NB4 (cell line): ENCODE results near the gene GPSM3.

Experiments
- DNase-seq: peaks from one replicate; pipeline ENCODE4 v3.0.0; 2010; ENCODE audit warnings: low read depth
- H3K4me3 ChIP-seq: one replicate; pipeline ENCODE4 v1.5.1; 2011; ENCODE audit warnings: mild to moderate bottlenecking, low read depth, low read length, moderate library complexity
- MAX ChIP-seq: IDR thresholded peaks from 2 replicates; pipeline ENCODE4 v1.6.1; 2011; ENCODE audit warnings: low read depth, low read length
- MYC ChIP-seq: IDR thresholded peaks from 2 replicates; pipeline ENCODE4 v1.6.1; 2011; ENCODE audit warnings: low read depth, low read length
- POLR2A ChIP-seq: IDR thresholded peaks from 2 replicates; pipeline ENCODE4 v1.6.1; 2011; ENCODE audit warnings: mild to moderate bottlenecking; ENCODE audit not compliant: insufficient read length; ENCODE audit errors: extremely low read depth
- TF ChIP-seq, protein P1 (sequence below): IDR thresholded peaks from one replicate; pipeline ENCODE4 v1.5.1; 2012; ENCODE audit warnings: low read depth, low read length

The GPSM3 gene

DNA sequence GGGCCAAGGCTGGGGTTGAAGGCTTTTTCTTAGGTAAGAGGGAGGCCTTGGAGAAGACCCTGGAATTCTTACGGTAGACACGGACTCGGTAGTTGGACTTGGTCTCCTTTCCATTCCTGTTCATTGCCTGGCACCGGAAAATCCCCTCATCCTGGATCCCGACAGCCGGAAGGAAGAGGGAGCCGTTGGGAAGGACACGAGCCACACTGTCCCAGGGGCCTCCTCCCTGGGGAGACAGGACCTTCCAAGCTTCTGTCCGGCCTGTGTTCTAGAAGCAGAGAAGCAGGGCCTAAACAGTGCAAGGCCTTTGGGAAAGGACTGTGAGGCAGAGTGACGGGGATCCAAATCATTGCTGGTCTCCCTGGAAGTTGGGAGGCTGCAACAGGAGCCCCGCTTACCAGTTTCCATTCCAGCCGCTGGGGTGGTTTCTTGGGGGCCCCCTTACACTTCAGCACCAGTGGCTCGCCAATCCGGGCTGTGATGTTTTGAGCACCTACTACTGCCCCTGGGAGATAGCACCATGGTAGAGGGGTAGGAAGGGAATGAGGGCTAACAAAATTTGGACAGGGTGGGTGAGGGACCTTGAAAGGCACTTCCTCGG, 8.9 kb downstream of the GPSM3 start:
- no peak for TF ChIP-seq MAX
- TF ChIP-seq, protein P1, sequence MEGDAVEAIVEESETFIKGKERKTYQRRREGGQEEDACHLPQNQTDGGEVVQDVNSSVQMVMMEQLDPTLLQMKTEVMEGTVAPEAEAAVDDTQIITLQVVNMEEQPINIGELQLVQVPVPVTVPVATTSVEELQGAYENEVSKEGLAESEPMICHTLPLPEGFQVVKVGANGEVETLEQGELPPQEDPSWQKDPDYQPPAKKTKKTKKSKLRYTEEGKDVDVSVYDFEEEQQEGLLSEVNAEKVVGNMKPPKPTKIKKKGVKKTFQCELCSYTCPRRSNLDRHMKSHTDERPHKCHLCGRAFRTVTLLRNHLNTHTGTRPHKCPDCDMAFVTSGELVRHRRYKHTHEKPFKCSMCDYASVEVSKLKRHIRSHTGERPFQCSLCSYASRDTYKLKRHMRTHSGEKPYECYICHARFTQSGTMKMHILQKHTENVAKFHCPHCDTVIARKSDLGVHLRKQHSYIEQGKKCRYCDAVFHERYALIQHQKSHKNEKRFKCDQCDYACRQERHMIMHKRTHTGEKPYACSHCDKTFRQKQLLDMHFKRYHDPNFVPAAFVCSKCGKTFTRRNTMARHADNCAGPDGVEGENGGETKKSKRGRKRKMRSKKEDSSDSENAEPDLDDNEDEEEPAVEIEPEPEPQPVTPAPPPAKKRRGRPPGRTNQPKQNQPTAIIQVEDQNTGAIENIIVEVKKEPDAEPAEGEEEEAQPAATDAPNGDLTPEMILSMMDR: no peak
- no peak for TF ChIP-seq MYC
- no peak for TF ChIP-seq POLR2A
- no peak for DNase-seq
- H3K4me3 ChIP-seq: no peak overlapping the region

DNA sequence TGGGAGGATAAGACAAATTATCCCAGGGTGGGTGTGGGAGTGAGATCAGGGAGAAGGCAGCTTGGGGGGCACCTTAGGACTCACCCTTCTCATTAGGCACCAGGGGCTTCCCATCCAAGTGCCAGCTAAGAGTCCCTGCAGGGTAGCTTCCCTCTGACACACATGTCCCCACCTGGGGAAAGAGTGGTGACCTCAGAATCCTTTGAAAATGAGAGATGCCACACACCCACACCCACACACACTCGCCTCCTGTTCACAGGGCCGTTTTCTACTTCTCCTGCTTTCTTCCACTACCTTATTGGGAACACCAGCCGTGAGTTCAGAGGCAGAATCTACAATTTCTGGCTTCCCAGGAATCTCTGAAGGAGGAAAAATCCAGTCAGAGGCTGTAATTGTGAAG, 9.4 kb downstream of the GPSM3 start:
- TF ChIP-seq, protein P1: no peak
- TF ChIP-seq POLR2A: no peak
- no peak for TF ChIP-seq MYC
- no peak for TF ChIP-seq MAX
- H3K4me3 ChIP-seq: no peak overlapping the region
- DNase-seq: no peak

GRCh38 chr6:32182555-32182981, 9.9 kb downstream of the GPSM3 start:
- TF ChIP-seq MYC (no peak), POLR2A (no peak), MAX (no peak)
- TF ChIP-seq, protein P1: no peak
- H3K4me3 ChIP-seq: no peak overlapping the region
- DNase-seq: no peak

- H3K4me3 ChIP-seq: no peak overlapping the region
- TF ChIP-seq MAX: no peak
- TF ChIP-seq POLR2A: no peak
- TF ChIP-seq, protein P1: no peak
- no peak for TF ChIP-seq MYC
- DNase-seq: no peak
Measured at GRCh38 chr6:32181915-32182529, 10.4 kb downstream of the GPSM3 start.

DNA sequence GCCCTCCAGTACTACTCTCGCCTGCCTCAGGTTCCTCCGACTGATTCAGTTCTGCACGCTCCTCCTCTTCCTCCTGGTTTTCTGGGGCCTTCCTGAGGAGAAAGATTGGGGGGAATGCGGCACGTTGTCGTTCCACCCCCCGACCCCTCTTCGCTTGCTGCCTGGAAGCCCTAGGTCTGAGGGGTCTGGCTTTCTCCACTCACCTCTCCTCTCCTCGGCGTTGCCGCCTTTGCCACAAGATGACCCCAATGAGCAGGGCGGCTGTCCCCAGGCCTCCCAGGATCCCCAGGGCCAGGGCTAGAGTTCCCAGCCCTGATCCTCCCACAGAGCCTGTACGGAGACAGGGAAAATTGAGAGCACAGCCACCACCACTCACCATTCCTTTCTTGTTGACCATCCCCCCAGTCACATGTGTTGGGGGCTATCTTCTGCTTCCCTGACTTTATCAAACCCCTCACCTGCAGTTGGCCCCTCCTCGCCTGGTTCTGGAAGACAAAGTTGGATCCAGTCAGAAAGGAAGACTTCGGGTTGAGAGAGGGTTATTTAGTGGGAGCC, 11.2 kb downstream of the GPSM3 start:
- H3K4me3 ChIP-seq: no peak overlapping the region

More for the DNA sequence above, 11.2 kb downstream of the GPSM3 start:
- TF ChIP-seq POLR2A: no peak
- TF ChIP-seq, protein P1: no peak
- TF ChIP-seq MYC: no peak
- no peak for TF ChIP-seq MAX
- DNase-seq: no peak
